Measurements from ENCODE around the gene CAPN9.

CAPN9 gene

DNA sequence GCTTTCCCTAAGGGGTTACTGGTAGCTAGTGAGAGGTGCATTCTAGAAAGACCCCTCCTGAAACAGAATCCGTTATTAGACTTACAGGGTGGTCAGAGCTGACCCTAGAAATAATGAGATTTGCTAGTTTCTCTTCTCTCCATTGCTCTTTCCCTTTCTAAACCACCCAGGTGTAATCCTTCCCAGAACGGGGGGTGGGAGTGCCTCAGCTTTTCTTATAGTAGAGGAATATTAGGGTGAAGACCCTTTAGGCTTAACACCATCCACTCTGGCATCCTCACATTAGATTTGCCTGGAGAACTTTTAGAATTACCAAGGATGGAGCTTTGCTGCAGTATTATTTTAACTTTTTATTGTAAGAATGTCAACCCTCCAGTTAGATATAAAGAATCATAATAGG, 49.4 kb downstream of the CAPN9 start:
- no peak for DNase-seq (ENCODE audit: low read depth)

DNA sequence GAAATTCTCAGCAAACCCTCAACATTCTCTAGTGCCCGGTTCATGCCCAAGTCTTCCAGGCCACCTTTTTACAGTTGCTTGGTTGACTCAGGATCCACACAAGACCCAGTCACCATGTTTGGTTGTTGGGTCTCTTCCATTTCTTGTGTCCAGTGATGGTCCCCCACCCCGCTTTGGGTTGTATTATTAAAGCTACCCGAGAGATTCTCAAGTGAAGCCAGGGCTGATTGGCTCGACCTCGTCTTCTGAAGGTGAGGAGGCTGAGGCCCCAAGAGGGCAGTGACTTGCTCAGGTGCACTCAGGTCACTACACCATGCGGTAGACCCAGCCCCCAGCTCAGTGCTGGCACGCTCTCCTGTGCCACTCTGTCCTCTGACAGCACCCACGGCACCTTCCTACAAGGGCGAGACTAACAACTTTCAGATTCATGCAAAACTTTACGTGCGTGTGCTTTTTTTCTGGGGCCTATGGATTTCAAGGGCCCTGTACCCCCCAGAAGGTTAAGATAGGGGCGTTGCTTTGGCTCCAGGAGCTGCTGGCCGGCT, 50.3 kb downstream of the CAPN9 start:
- no peak for DNase-seq (ENCODE audit: low read depth)

DNA sequence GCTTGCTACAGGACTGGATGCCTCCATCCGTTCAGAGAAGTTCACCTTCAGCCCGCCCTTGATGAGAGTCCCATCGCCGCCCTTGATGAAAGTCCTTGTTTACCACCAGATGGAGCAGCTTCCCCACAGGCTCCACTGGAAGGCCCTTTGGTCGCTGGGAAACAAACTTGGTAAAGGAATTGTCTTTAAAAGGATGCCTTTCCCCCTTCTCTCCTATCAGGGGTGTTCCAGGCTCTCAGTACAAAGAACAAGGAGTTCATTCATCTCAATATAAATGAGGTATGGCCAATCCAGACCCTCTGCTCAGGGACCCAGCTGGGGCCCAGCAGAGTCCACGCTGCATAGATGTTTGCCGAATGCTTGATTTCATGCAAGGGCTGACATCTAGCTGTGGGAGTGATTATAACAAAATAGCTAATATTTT, 50.8 kb downstream of the CAPN9 start:
- DNase-seq (ENCODE audit: low read depth): peak; percentile 79

DNA sequence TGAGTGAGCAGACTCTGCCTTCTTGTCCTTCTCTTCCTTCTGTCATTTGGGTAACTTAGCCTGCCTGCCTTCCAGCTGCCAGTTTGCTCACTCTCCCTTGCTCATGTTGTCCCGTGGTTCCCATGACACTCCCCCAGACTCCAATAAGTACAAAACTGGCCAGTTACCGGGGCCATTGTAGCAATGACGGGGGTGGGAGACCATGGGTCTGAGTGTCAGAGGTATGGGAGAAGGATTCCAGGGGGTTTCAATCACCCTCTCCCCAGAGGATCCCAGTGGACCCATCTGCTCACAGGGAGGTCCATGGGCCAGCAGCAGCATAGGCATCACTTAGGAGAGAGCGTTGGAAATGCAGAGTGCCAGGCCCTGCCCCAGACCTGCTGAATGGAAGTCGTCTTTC, 51.3 kb downstream of the CAPN9 start:
- DNase-seq (ENCODE audit: low read depth): no peak

DNA sequence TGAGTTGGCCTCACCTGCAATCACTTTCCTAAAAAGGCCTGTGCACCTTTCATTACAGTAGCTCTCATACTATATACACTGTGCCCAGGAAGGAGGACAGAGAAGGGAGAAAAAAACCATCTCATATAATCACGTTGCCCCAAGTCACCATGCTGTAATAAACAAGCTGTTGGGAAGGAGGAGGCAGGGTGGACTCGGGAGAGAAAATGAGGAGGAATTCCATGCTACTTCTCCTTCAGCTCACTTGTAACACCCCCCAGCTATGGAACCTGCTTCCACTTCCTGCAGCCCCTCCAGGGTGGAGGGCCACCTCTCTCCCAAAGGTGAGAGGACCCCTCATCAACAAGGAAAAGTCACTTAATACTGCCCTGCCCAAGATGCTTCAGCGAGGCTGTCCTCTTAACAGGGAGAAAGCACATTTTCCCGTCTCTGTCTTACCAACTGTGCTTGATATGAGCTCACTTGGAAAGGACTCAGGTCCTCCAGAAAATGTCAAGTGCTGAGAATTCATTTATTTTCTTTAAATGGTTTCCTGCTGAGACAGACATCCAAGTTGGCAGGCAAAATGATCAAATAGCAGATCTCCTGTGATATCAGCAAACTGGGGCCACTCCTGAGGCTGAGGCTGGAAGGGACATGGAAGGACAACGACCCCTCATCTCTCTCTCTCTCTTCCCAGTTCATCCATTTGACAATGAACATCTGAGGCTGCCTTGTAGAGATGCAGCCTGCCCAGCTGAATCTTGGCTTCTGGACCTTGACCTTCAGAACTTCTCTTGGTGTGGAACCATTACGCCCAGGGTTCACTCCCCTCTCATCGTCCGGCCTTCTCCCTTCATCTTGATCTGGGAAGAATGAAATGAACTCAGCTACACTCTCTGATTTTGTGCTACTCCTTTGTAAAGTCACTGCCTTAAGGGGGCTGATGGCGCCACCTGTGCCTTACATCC, 54.0 kb downstream of the CAPN9 start:
- DNase-seq (ENCODE audit: low read depth): peak; percentile 31

DNA sequence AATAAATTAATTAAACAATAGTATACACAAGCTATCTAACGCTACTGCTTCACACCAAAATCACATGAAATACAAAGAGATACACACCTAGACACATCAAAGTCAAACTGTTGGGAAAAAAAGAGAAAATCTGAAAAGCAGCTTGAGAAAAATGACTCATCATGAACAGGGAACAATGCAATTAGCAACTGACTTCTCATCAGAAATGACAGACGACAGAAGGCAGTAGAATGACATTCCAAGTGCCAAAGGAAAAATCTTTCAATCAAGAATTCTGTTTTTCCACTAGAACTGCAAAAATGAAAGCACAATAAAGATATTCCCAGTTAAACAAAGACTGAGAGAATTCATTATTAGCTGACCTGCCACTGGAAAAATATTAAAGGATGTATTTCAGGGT, 57.2 kb downstream of the CAPN9 start:
- DNase-seq (ENCODE audit: low read depth): no peak

DNA sequence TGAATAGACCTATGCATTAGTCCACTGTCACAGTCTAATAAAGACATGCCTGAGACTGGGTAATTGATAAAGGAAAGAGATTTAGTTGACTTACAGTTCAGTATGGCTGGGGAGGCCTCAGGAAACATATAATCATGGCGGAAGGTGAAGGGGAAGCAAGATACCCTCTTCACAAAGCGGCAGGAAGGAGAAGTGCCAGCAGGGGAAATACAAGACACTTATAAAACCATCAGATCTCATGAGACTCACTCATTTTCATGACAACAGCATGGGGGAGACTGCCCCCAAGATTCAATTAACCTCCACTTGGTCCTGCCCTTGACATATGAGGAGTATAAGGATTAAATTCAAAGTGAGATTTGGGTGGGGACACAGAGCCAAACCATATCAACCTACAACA, 59.4 kb downstream of the CAPN9 start:
- DNase-seq (ENCODE audit: low read depth): no peak

DNA sequence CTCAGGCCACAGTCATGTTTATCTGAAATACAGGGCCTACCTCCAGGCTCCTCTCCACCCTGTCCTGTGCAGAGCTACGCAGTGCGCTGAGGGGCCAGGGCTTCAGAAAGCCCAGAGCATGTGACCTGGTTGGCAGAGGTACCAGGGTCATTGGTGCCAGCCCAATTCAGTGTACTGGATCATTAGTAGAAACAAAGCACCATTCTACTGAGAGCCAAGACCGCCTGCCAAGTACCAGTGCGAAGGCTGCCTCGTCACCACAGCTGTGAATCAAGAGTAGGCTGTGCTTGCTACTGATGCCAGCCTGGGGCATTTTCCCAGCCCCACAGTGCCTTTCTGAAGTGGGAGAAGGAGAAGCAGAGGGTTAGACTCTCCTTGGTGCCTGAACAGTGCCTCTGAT, 59.8 kb downstream of the CAPN9 start:
- no peak for DNase-seq (ENCODE audit: low read depth)

DNA sequence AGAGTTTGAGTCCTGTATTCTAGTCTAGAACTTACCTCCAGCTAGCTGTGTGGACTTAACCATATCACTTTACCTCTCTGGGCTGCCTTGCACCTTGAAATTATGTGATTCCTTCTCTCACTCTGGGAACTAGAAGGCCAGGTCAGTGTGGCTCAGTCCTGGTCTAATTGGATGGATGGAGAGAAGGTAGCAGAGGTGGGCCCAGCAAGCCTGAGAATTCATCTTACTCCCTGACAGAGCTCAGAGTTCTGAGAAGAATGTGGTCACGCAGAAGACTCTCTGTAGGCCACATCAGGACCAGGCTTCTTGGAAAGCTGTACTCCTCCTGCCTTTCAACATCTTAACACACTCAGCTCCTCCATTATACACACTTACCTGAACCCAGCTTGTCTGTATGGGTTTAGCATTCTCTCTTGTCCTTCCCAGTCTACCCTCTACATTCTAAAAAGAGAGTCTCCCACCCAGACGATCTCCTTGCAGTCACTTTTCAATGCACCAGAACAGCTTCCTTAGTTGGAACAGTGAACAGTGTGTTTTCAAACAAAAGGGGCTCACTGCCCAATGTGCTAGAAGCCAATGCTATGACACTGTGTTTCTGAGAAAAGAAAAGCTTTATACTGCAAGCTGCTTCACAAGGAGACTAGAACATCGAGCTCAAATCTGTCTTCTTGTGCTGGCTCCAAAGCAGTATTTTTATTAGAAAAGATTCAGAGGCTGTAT, 60.5 kb downstream of the CAPN9 start:
- no peak for DNase-seq (ENCODE audit: low read depth)

DNA sequence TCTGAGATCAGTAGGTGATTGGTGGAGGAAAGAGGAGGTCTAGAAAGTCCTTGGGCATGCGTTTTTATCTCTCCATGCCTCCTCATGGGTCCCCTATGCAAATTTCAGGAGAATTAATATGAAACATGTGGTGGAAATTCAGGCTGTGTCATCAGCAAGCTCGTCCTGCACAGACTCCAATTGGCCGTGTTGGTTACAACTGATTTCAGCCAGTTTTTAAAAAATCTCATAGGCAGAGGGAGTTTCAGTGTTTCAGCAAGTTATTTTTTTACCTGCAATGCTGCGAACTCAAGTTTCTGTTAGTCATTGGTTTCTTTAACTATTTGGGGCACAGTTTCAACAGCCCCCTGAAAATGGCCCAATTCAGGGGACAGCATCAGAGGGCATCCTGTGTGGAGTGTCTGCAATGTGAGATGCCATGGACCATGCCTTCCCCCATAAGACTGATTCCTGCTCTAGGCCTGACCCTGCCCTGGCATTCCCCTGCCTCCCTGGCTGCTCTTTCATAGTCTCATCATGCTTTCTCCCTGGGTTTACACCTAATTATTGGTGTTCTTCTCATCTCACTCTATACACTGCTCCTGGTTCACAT, 61.2 kb downstream of the CAPN9 start:
- DNase-seq (ENCODE audit: low read depth): peak; percentile 66

DNA sequence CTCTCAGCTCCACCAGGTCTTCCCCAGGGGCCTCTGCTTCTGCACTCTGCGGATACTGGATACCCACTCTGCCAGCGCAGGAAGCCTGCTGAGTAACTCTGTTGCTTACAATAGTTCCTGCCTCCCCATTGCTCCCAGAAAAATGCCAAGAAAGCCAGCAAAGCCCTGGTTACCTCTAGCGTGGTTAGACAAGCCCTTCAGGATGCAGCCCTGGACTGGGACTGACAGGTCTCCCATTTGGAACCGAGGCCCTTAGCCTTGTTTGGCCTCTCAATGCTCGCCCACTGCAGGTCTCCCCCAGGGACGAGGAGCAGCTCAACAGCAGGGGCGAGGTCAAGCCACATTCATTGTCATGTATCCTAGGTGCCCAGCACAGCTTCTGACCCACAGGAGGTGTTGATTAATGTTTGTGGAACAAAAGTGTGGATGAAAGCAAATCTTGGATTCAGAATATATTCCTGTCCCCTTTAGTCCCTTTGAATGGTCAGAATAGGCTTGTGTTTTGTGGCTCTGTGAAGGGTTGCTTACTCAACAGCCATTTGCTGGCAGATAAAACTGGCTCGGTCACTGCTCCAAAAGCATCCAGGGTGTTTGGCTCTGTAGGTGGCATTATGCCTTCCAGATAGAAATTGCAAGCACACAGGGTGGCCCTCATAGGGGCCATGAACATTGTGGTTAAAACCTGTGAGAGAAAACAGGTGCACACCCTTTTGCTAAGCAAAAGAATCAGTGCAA, 62.2 kb downstream of the CAPN9 start:
- no peak for DNase-seq (ENCODE audit: low read depth)

DNA sequence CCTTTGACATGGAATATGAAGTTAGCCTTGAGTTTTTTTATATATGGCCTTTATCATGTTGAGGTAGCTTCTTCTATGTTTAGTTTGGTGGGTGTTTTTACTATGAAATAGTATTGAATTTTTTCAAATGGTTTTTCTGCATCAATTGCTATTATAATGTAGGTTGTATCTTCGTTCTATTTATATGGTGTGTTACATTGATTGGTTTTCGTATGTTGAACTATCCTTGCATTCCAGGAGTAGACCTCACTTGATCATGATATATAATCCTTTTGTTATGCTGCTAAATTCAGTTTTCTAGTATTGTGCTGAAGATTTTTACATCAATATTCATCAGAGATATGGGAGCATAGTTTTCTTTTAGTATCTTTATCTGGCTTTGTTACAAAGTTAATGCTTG, 65.4 kb downstream of the CAPN9 start:
- no peak for DNase-seq (ENCODE audit: low read depth)

DNA sequence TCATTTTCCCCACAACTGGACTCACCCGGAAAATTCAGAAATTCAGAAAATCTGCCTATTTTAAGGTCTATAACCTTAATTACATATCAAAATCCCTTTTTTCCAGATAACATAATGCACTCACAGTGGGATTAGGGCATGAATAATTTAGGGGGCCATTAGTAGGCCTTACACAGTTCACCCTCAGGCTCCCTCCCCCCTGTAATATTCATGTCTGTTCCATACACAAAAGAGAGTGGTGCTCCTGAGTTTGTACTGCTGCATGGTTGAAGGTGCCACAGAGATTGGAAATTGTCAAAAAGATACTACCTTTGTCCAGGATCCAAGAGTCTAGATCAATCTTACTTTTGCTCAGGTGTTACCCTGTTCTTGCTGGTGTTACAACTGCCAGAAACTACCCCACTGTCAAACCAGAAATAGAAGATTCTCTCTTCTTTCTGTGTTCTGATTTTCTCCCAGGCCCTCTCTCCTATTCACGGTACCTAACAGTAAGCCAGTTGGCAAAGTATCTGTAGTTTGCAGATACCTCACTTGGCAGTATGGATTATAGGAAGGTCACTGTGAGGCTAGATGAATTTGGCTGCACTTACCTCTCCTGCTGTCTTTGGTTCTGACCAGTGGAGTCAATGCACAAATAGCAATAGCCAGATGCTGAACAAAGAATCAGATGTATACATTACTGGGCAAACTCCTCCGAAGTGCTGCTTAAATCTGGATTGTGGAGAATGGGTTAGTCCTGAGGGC, 67.9 kb downstream of the CAPN9 start:
- DNase-seq (ENCODE audit: low read depth): no peak

DNA sequence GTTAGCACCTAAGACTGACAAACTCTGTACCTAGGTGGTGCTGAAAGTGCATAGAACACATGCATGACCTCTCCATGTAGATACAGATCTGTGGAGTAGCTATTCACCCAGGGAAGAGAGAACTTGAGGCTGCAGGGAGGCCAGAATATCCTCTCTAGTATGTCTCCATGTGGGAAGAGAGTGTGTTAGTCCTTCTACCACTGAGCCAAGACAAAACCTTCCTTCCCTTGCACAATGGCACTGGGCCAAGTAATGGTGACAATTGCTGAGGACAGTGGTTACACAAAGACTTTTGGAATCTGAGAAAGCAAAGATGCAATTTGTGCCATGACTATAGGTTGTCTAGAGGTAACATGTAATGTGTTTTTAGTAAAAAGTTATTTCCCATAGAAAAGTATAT, 68.8 kb downstream of the CAPN9 start:
- no peak for DNase-seq (ENCODE audit: low read depth)

DNA sequence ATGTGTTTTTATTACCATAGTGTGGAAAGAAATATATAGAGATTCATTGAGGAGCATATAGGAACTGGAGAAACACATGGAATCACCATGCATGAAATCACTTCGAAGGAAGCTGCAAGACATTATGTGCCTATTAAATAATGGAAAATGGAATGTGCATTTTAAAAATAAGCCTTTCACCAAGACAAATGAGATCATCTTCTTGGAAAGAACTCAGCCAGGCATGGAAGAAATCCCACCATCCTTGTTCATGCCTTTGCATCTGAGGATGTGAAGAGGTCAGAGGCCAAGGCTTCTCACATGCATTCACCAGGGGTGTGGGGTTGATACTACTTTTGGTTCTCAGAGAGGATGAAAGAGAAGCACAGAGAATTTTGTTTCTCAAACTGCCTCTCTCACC, 71.2 kb downstream of the CAPN9 start:
- DNase-seq (ENCODE audit: low read depth): peak; percentile 73

DNA sequence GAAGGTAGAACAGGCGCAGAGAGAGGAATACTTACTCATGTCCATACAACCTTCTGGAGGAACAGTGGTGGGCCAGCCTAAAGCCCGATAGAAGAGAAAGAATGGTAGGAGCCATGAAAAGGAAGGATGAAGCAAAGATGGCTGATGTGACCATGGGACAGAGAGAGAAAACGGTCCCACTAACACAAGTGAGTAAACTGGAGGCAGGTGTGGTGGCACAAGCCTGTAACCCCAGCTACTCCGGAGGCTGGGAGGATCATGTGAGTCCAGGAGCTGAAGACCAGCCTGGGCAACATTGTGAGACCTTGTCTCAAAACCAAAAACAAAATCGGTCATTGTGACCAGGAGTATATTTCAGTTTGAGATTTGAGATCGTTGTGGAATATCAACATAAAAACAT, 71.7 kb downstream of the CAPN9 start:
- DNase-seq (ENCODE audit: low read depth): no peak

DNA sequence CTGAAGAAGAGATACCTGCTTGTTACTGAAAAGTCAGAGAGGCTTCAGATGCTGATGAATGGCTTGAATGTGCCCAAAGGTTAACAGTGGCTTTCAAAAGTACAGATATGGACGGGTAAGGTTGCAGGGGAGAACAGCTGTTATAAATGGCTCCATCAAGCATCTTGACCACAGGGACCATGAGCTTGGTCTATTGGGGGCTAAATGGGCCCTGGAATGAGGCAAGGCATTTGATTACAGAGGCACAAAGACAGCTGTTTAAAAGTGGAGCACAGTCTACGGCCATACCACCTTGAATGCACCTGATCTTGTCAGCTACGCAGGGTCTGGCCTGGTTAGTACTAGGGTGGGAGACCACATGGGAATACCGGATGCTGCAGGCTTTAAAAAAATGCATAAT, 72.8 kb downstream of the CAPN9 start:
- no peak for DNase-seq (ENCODE audit: low read depth)

DNA sequence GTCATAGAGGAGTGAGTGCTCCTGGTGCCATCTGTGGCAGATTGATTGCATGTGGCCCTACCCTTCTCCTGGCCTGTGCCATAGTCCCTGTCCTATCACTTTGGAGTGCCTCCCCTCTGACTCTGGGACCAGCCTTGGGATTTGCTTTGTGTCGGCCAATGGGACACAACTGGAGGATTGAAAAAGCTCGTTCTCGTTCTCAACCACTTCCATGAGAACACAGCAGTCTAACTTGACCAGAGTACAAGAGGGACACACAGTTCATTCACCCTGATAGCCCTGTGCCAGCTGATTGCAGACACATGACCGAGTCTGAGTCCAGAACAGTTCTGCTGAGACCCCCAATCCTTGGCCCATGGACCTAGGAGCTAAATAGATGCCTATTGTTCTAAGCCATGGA, 73.4 kb downstream of the CAPN9 start:
- DNase-seq (ENCODE audit: low read depth): no peak

DNA sequence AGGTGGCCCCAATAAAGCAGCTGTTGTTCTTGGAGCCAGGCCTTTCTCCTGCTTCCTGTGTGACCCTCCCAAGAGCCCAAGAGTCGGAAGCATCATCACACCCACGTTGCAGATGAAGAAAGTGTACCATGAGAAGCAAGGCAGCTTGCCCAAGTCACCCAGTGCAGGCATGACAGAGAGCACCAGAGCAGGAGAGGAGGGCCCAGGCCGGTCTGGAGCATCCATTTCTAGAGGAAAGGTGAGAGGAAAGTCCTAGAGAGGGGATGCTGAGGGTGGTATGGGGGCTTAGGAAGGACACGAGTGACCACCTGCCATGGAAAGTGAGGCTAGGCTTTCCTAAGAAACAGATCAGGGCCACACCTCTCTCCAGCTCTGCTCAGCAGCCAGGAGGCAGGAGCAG, 74.2 kb downstream of the CAPN9 start:
- DNase-seq (ENCODE audit: low read depth): no peak

DNA sequence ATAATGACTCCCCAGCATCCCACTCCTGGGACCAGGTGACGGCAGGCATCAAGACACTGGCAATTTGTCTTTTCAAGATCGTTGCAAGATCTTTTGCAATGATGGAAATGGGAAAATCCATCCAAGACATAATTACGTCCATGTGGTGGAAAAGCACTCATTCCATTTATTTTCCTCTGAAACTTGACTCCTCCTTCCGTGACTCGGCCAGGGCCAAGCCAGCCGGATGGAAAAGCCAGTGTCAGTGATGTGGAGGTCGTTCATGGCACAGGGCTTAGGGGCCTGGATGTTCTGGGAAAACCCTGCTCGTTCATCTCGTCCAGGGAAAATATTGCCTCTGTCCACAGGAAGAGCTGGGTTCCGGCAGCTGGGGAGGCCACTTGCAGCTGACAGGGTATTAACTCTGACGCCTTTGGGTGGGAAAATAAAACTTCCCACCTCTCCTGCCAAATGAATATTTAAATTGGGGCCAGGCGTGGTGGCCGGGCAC, 74.9 kb downstream of the CAPN9 start:
- DNase-seq (ENCODE audit: low read depth): peak; percentile 80

DNA sequence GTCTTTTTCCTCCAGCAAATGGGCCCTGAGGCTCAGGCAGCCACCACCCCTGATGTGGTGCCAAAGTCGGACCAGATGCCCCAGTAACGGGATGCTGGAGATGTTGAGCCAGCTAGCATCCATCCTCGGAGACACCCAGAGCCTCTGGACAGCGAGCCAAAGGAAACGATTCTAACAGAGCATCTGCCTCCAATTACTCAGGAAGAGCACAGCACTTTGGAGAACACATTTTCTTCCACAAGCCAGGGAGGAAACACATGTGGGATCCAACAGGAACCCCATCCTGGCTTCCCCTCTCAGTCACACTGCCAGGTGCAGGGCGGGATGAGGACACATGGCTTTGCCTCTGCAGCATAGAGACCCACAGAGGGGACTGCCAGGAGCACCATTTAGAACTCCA, 76.2 kb downstream of the CAPN9 start:
- no peak for DNase-seq (ENCODE audit: low read depth)

Measured in EH (cell line).